Brain microvascular endothelial cell (primary cell): Measurements from ENCODE around the gene SLC38A10.

ENCODE experiments used
- DNase-seq: peaks from one replicate; pipeline ENCODE4 v3.0.0-alpha.2; 2020
- H3K27ac ChIP-seq: fragments of 250-450 bp; sonication (Bioruptor Pico); 2 replicates; pipeline ENCODE4 v1.5.1; 2020; ENCODE audit warnings: mild to moderate bottlenecking, moderate library complexity
- H3K27me3 ChIP-seq: fragments of 250-450 bp; sonication (Bioruptor Pico); replicated peaks from 2 replicates; pipeline ENCODE4 v1.5.1; 2020; ENCODE audit warnings: mild to moderate bottlenecking
- H3K36me3 ChIP-seq: fragments of 250-450 bp; sonication (Bioruptor Pico); replicated peaks from 2 replicates; pipeline ENCODE4 v1.5.1; 2020; ENCODE audit warnings: mild to moderate bottlenecking
- H3K4me3 ChIP-seq: 2 replicates; pipeline ENCODE4 v1.5.1; 2011; ENCODE audit warnings: low read depth, mild to moderate bottlenecking, control low read depth, low read length, moderate library complexity
- CTCF ChIP-seq: IDR thresholded peaks from 2 replicates; pipeline ENCODE4 v1.5.1; 2011; ENCODE audit warnings: low read depth, mild to moderate bottlenecking, moderate library complexity, low read length, control low read depth, inconsistent platforms; ENCODE audit errors: missing control alignments
- in situ Hi-C: cut with HindIII; loops from 2 replicates; pipeline ENCODE4 v1.10.0; 2017; ENCODE audit warnings: low sequenced_read_pairs, low pct_ligation_motif_present

SLC38A10 gene

GRCh38 chr17:81247339-81247990 lies 47.6 kb downstream of the SLC38A10 start:
- in situ Hi-C loops = no loop called here
- DNase-seq = no peak
- no peak overlapping the region for H3K27ac ChIP-seq
- TF ChIP-seq CTCF = no peak
- H3K27me3 ChIP-seq = no peaks in the 10 kb centered on the region
- no peak overlapping the region for H3K4me3 ChIP-seq
- peaks cover 8% of the 10 kb centered on the region for H3K36me3 ChIP-seq

GRCh38 chr17:81246679-81247338 lies 48.3 kb downstream of the SLC38A10 start:
- H3K36me3 ChIP-seq = peaks cover 3% of the 10 kb centered on the region
- no peaks in the 10 kb centered on the region for H3K27me3 ChIP-seq
- DNase-seq = no peak
- no peak overlapping the region for H3K4me3 ChIP-seq
- TF ChIP-seq CTCF = no peak
- in situ Hi-C loops = no loop called here
- no peak overlapping the region for H3K27ac ChIP-seq

GRCh38 chr17:81246343-81246670 lies 48.8 kb downstream of the SLC38A10 start:
- H3K27me3 ChIP-seq = no peaks in the 10 kb centered on the region
- no peak overlapping the region for H3K27ac ChIP-seq
- in situ Hi-C loops = no loop called here
- no peak for DNase-seq
- no peak overlapping the region for H3K4me3 ChIP-seq
- peaks cover 6% of the 10 kb centered on the region for H3K36me3 ChIP-seq
- no peak for TF ChIP-seq CTCF

- DNase-seq = no peak
- Histone ChIP-seq H3K27me3 (no peaks in the 10 kb centered on the region), H3K36me3 (peaks cover 7% of the 10 kb centered on the region), H3K27ac (no peak overlapping the region), H3K4me3 (no peak overlapping the region)
- TF ChIP-seq CTCF = no peak
- in situ Hi-C loops = no loop called here
These were observed 49.3 kb downstream of the SLC38A10 start for GRCh38 chr17:81245665-81246342.

GRCh38 chr17:81245024-81245664 lies 50.0 kb downstream of the SLC38A10 start:
- H3K27ac ChIP-seq = no peak overlapping the region
- no peak for TF ChIP-seq CTCF
- H3K4me3 ChIP-seq = no peak overlapping the region
- in situ Hi-C loops = no loop called here
- peak; percentile 31 for DNase-seq
- H3K36me3 ChIP-seq = peaks cover 7% of the 10 kb centered on the region
- no peaks in the 10 kb centered on the region for H3K27me3 ChIP-seq
